ENCODE measurements around the gene LRRC8A.
"Not testable (repeated sequence)": the region's sequence is repeated elsewhere in the genome, so short reads cannot be mapped to it uniquely, and the experiment has no call there.

LRRC8A gene

GRCh38 chr9:128946571-128947276, 64.8 kb downstream of the LRRC8A start:
- H3K4me3 ChIP-seq (ENCODE audit: low read depth, low read length): peak overlapping the region; percentile 96
- no peak for TF ChIP-seq CTCF (IDR thresholded peaks at IDR 0.05; ENCODE audit: low read depth, low read length)
- DNase-seq (ENCODE audit: low read depth, low spot score): peak; percentile 35
- in situ Hi-C loops (cut with HindIII; ENCODE audit: low sequenced_read_pairs): no loop called here

- TF ChIP-seq CTCF (IDR thresholded peaks at IDR 0.05; ENCODE audit: low read depth, low read length): no peak
- peak overlapping the region; percentile 96 for H3K4me3 ChIP-seq (ENCODE audit: low read depth, low read length)
- no peak for DNase-seq (ENCODE audit: low read depth, low spot score)
- in situ Hi-C loops (cut with HindIII; ENCODE audit: low sequenced_read_pairs): no loop called here
Observed at GRCh38 chr9:128947277-128947526, 65.3 kb downstream of the LRRC8A start.

GRCh38 chr9:128947527-128948301, 65.8 kb downstream of the LRRC8A start, which contains the start of the genes DOLK and NUP188:
TSS of gene DOLK (minus strand) at chr9:128947603. CDS start at chr9:128947303, 300 bp downstream.
TSS of gene NUP188 (plus strand) at chr9:128947699. CDS start at chr9:128947720, 21 bp downstream.
- TF ChIP-seq CTCF (IDR thresholded peaks at IDR 0.05; ENCODE audit: low read depth, low read length): no peak
- peak within 1 kb of the TSS; percentile 96 for H3K4me3 ChIP-seq (ENCODE audit: low read depth, low read length)
- in situ Hi-C loops (cut with HindIII; ENCODE audit: low sequenced_read_pairs): no loop called here
- DNase-seq (ENCODE audit: low read depth, low spot score): peak; percentile 89

GRCh38 chr9:128961403-128961802, 79.5 kb downstream of the LRRC8A start:
- DNase-seq (ENCODE audit: low read depth, low spot score); H3K4me3 ChIP-seq (ENCODE audit: low read depth, low read length); in situ Hi-C loops (cut with HindIII; ENCODE audit: low sequenced_read_pairs): not testable (repeated sequence)
